ENCODE results near the gene NAGLU.

The NAGLU gene

DNA sequence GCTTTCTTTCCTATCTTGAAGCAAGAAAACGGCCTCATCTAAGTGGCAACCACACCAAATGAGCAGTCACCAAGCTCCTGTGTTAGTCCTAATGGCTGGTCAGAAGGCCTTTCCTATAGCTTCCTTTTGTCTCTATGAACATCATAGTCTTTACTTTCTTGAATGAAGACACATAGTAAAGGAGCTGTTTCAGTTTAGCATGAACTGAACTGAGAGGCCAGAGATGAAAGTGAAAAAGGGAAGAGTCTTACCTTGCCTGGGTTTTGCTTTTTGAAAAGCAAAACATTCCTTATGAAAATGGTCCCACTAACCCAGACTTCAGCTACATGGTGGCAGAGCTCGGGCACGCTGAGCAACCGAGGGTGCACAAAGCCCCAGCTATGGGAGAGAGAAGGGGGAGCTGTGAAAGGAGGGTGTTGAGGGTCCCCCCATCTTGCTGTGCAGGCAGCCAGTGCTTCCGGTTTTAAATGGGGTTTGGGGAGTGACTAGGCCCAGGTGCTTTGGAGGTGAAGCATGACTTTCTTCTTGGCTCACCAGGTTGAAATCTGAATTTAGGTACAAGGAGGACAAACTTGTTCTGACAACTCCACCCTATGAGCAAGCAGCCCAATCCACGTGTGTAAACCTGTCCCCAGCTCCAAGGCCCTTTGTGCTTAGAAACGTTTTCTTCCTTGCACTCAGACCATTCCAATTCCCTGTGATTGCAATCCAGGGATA is 50.6 kb downstream of the NAGLU start:
- DNase-seq (ENCODE audit: low read depth in 2 of 2), result no peak
- TF ChIP-seq, protein P1, sequence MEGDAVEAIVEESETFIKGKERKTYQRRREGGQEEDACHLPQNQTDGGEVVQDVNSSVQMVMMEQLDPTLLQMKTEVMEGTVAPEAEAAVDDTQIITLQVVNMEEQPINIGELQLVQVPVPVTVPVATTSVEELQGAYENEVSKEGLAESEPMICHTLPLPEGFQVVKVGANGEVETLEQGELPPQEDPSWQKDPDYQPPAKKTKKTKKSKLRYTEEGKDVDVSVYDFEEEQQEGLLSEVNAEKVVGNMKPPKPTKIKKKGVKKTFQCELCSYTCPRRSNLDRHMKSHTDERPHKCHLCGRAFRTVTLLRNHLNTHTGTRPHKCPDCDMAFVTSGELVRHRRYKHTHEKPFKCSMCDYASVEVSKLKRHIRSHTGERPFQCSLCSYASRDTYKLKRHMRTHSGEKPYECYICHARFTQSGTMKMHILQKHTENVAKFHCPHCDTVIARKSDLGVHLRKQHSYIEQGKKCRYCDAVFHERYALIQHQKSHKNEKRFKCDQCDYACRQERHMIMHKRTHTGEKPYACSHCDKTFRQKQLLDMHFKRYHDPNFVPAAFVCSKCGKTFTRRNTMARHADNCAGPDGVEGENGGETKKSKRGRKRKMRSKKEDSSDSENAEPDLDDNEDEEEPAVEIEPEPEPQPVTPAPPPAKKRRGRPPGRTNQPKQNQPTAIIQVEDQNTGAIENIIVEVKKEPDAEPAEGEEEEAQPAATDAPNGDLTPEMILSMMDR (IDR thresholded peaks at IDR 0.05; ENCODE audit: low read depth, low read length), result no peak
- H3K4me3 ChIP-seq (replicated peaks in 1 of 2; ENCODE audit: low read depth in 2 of 2, low read length in 2 of 2), result no peak overlapping the region

DNA sequence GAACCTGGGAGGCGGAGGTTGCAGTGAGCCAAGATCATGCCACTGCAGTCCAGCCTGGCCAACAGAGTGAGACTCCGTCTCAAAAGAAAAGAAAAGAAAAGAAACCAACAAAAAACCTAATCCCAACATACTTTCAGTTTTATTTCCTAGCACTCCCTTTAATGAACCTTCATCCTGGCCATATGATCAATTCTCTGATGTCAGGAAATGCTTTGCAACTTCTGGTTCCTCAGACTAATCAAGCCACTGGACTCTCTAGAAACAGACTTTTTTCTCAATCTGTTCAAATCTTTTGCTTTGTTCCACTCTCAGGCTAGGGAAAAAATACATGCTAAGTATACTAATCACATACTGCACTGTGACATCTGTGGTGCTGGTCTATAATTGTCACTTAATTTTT is 54.8 kb downstream of the NAGLU start:
- DNase-seq (ENCODE audit: low read depth in 2 of 2), result no peak
- TF ChIP-seq, protein P1 (IDR thresholded peaks at IDR 0.05; ENCODE audit: low read depth, low read length), result no peak
- no peak overlapping the region for H3K4me3 ChIP-seq (replicated peaks in 1 of 2; ENCODE audit: low read depth in 2 of 2, low read length in 2 of 2)

DNA sequence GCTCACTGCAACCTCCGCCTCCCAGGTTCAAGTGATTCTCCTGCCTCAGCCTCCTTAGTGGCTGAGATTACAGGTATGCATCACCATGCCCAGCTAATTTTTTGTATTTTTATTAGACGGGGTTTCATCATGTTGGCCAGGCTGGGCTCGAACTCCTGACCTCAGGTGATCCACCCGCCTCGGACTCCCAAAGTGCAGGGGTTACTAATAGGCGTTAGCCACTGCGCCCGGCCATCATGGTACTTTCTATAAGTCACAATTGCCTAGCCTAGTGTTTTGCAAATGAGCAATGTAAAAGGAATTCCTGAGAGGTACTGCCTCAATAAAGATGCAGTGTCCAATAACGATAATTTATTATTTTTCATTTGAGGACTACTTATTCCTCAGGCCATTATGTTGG is 55.4 kb downstream of the NAGLU start:
- no peak for DNase-seq (ENCODE audit: low read depth in 2 of 2)
- TF ChIP-seq, protein P1 (IDR thresholded peaks at IDR 0.05; ENCODE audit: low read depth, low read length), result no peak
- H3K4me3 ChIP-seq (replicated peaks in 1 of 2; ENCODE audit: low read depth in 2 of 2, low read length in 2 of 2), result no peak overlapping the region

Measured in cardiac fibroblast (primary cell).